Astrocyte of the spinal cord (primary cell): ENCODE measurements around the gene CYP19A1.
A peak's percentile ranks its signal among the peaks of the same experiment; 100 is the strongest.

ENCODE experiments used
- DNase-seq: peaks from one replicate; pipeline ENCODE4 v3.0.0; 2011; ENCODE audit warnings: low read depth, low spot score
- H3K4me3 ChIP-seq: 2 replicates; pipeline ENCODE4 v1.5.1; 2011; ENCODE audit warnings: low read depth, mild to moderate bottlenecking, low read length, moderate library complexity
- CTCF ChIP-seq: IDR thresholded peaks from 2 replicates; pipeline ENCODE4 v1.5.1; 2012; ENCODE audit warnings: low read depth, mild to moderate bottlenecking, low read length, inconsistent platforms
- in situ Hi-C: cut with HindIII; loops from 2 replicates; pipeline ENCODE4 v1.10.0; 2017; ENCODE audit warnings: low sequenced_read_pairs

CYP19A1 gene

GRCh38 chr15:51243774-51244173 is 94.6 kb downstream of the CYP19A1 start:
- in situ Hi-C loops = no loop called here
- DNase-seq = peak; percentile 6
- no peak overlapping the region for H3K4me3 ChIP-seq
- TF ChIP-seq CTCF = no peak

GRCh38 chr15:51240066-51240465 is 98.3 kb downstream of the CYP19A1 start:
- no peak overlapping the region for H3K4me3 ChIP-seq
- in situ Hi-C loops = no loop called here
- TF ChIP-seq CTCF = no peak
- no peak for DNase-seq

- DNase-seq = no peak
- TF ChIP-seq CTCF = no peak
- in situ Hi-C loops = no loop called here
- no peak overlapping the region for H3K4me3 ChIP-seq
These were observed 100.6 kb downstream of the CYP19A1 start for GRCh38 chr15:51237816-51238215.

- TF ChIP-seq CTCF = no peak
- H3K4me3 ChIP-seq = no peak overlapping the region
These were observed 104.0 kb downstream of the CYP19A1 start for GRCh38 chr15:51234176-51234927.

GRCh38 chr15:51232581-51232980 is 105.8 kb downstream of the CYP19A1 start:
- no peak overlapping the region for H3K4me3 ChIP-seq
- no peak for DNase-seq
- in situ Hi-C loops = no loop called here
- no peak for TF ChIP-seq CTCF

More at GRCh38 chr15:51234176-51234927, 104.0 kb downstream of the CYP19A1 start:
- in situ Hi-C loops = no loop called here
- no peak for DNase-seq

- TF ChIP-seq CTCF = peak; percentile 41
- in situ Hi-C loops = no loop called here
- H3K4me3 ChIP-seq = no peak overlapping the region
- peak; percentile 30 for DNase-seq
These were observed 108.5 kb downstream of the CYP19A1 start for GRCh38 chr15:51229907-51230330.
